Sigmoid colon (tissue), 4 donors: ENCODE results near the gene HBG1.

ENCODE experiments used
- CTCF ChIP-seq, 4 experiments: fragments of 450-650 bp in 3 of 4; fragments of 200-600 bp in 1 of 4; IDR thresholded peaks; one replicate each; pipeline ENCODE4 v1.5.1; 2016 to 2019; ENCODE audit warnings: antibody characterized with exemption in 4 of 4, mild to moderate bottlenecking in 3 of 4, moderate library complexity in 2 of 4
- EP300 ChIP-seq, 4 donors: sonication (generic); formaldehyde crosslinking; IDR thresholded peaks; one replicate each; pipeline ENCODE4 v1.6.1; 2017; ENCODE audit warnings: antibody characterized with exemption in 4 of 4
- POLR2A ChIP-seq, 2 donors: fragments of 450-650 bp; IDR thresholded peaks; one replicate each; pipeline ENCODE4 v1.6.1; 2016; ENCODE audit warnings: antibody characterized with exemption in 2 of 2, mild to moderate bottlenecking in 2 of 2, moderate library complexity in 2 of 2
- POLR2AphosphoS5 ChIP-seq, 4 donors: sonication (generic); formaldehyde crosslinking; IDR thresholded peaks; one replicate each; pipeline ENCODE4 v1.6.1; 2017; ENCODE audit warnings: antibody characterized with exemption in 4 of 4

DNA sequence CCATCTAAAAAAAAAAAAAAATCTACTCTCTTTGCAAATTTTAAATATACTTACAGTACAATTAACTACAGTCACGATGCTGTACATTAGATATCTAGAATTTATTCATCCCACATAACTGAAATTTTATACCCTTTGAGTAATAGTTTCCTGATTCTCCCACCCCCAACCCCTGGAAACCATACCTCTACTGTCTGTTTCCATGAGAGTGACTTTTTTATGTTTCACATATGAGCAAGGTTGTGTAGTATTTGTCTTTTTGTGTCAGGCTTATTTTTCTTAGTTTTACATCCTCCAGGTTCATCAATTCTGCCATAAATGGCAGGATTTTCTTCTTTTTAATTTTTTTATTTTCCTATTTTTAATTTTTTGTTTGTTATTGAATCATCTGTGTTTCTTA, 26.0 kb downstream of the HBG1 start:
- no peak for TF ChIP-seq CTCF (IDR thresholded peaks at IDR 0.05)
- TF ChIP-seq POLR2A (IDR thresholded peaks at IDR 0.05): no peak
- no peak for TF ChIP-seq EP300 (IDR thresholded peaks at IDR 0.05)
- no peak for TF ChIP-seq POLR2AphosphoS5 (IDR thresholded peaks at IDR 0.05)
